ENCODE measurements around the gene CLEC3A.

DNA sequence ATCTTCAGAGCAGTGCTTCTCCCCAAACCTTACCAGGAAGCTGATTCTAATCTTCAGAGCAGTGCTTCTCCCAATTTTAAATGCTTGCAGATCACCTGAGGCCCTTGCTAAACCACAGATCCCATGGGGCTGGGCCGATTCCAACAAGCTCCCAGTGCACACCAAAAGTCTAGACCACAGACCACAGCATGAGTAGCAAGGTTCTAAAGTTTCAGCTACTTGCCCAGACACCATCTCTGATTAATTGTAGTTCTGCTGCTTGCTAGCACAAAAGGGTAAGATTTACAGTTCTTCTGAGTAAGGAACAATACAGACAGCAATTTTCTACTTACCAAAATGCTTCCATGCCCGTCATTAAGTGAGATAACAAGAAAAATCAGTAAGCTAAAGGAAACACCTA lies 12.2 kb downstream of the CLEC3A start:
- TF ChIP-seq EZH2 (IDR thresholded peaks at IDR 0.05; ENCODE audit: low read length, unreplicated experiment) = no peak
- TF ChIP-seq, protein P1, sequence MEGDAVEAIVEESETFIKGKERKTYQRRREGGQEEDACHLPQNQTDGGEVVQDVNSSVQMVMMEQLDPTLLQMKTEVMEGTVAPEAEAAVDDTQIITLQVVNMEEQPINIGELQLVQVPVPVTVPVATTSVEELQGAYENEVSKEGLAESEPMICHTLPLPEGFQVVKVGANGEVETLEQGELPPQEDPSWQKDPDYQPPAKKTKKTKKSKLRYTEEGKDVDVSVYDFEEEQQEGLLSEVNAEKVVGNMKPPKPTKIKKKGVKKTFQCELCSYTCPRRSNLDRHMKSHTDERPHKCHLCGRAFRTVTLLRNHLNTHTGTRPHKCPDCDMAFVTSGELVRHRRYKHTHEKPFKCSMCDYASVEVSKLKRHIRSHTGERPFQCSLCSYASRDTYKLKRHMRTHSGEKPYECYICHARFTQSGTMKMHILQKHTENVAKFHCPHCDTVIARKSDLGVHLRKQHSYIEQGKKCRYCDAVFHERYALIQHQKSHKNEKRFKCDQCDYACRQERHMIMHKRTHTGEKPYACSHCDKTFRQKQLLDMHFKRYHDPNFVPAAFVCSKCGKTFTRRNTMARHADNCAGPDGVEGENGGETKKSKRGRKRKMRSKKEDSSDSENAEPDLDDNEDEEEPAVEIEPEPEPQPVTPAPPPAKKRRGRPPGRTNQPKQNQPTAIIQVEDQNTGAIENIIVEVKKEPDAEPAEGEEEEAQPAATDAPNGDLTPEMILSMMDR (conservative IDR thresholded peaks at IDR 0.05; ENCODE audit: low read depth, low read length) = no peak
- no peak for TF ChIP-seq EZH2phosphoT487 (IDR thresholded peaks at IDR 0.05; ENCODE audit: borderline replicate concordance, low read length)

All from PC-3 (cell line).